GM21515 (cell line): ENCODE data around the gene CDH23.
"Not testable (repeated sequence)": the region's sequence is repeated elsewhere in the genome, so short reads cannot be mapped to it uniquely, and the experiment has no call there.

Experiments
- ATAC-seq: cut with Tn5 transposase; IDR thresholded peaks from one replicate; pipeline ENCODE4 v1.9.1; 2021; ENCODE audit not compliant: unreplicated experiment

Gene CDH23

GRCh38 chr10:71597821-71598498 lies 201.2 kb downstream of the CDH23 start:
- no peak for ATAC-seq

GRCh38 chr10:71598621-71599055 lies 201.9 kb downstream of the CDH23 start:
- ATAC-seq, result no peak

- no peak for ATAC-seq
Observed at GRCh38 chr10:71599518-71599917, 202.8 kb downstream of the CDH23 start.

- not testable (repeated sequence) for ATAC-seq
Observed at GRCh38 chr10:71600242-71600641, 203.5 kb downstream of the CDH23 start.

GRCh38 chr10:71600849-71601248 lies 204.1 kb downstream of the CDH23 start:
- ATAC-seq, result no peak

GRCh38 chr10:71601273-71601672 lies 204.6 kb downstream of the CDH23 start:
- no peak for ATAC-seq

GRCh38 chr10:71603150-71603549 lies 206.4 kb downstream of the CDH23 start:
- no peak for ATAC-seq

GRCh38 chr10:71603754-71604153 lies 207.0 kb downstream of the CDH23 start:
- ATAC-seq, result no peak

GRCh38 chr10:71604324-71605018 lies 207.8 kb downstream of the CDH23 start:
- ATAC-seq, result no peak

GRCh38 chr10:71605263-71605962 lies 208.7 kb downstream of the CDH23 start:
- no peak for ATAC-seq

- ATAC-seq, result no peak
Observed at GRCh38 chr10:71606257-71607081, 209.7 kb downstream of the CDH23 start.

- no peak for ATAC-seq
Observed at GRCh38 chr10:71607082-71607443, 210.3 kb downstream of the CDH23 start.

GRCh38 chr10:71608819-71609768 lies 212.4 kb downstream of the CDH23 start:
- no peak for ATAC-seq

- no peak for ATAC-seq
Observed at GRCh38 chr10:71610651-71611050, 213.9 kb downstream of the CDH23 start.

GRCh38 chr10:71611131-71611530 lies 214.4 kb downstream of the CDH23 start:
- no peak for ATAC-seq

GRCh38 chr10:71611709-71612422 lies 215.1 kb downstream of the CDH23 start:
- ATAC-seq, result no peak

- no peak for ATAC-seq
Observed at GRCh38 chr10:71613261-71613777, 216.6 kb downstream of the CDH23 start.

- no peak for ATAC-seq
Observed at GRCh38 chr10:71613877-71614276, 217.2 kb downstream of the CDH23 start.

- no peak for ATAC-seq
Observed at GRCh38 chr10:71614946-71615345, 218.2 kb downstream of the CDH23 start.
